Gastroesophageal sphincter (tissue), 3 donors: ENCODE results near the gene AHSP.
A peak's percentile ranks its signal among the peaks of the same experiment; 100 is the strongest.

Experiments used
- EP300 ChIP-seq: sonication (generic); formaldehyde crosslinking; IDR thresholded peaks from one replicate; pipeline ENCODE4 v1.6.1; 2017; ENCODE audit warnings: antibody characterized with exemption, mild to moderate bottlenecking
- POLR2A ChIP-seq, 2 donors: fragments of 450-650 bp; IDR thresholded peaks; one replicate each; pipeline ENCODE4 v1.6.1; 2017; ENCODE audit warnings: antibody characterized with exemption in 2 of 2, mild to moderate bottlenecking in 2 of 2, moderate library complexity in 1 of 2
- POLR2AphosphoS5 ChIP-seq: sonication (generic); formaldehyde crosslinking; IDR thresholded peaks from one replicate; pipeline ENCODE4 v1.6.1; 2017; ENCODE audit warnings: antibody characterized with exemption
- TF ChIP-seq, protein P1 (sequence below), 4 experiments: fragments of 200-600 bp in 2 of 4; fragments of 450-650 bp in 2 of 4; sonication (generic) in 1 of 4; IDR thresholded peaks; one replicate each; pipeline ENCODE4 v1.5.1; 2017 to 2019; ENCODE audit warnings: antibody characterized with exemption in 4 of 4, mild to moderate bottlenecking in 2 of 4, moderate library complexity in 2 of 4

DNA sequence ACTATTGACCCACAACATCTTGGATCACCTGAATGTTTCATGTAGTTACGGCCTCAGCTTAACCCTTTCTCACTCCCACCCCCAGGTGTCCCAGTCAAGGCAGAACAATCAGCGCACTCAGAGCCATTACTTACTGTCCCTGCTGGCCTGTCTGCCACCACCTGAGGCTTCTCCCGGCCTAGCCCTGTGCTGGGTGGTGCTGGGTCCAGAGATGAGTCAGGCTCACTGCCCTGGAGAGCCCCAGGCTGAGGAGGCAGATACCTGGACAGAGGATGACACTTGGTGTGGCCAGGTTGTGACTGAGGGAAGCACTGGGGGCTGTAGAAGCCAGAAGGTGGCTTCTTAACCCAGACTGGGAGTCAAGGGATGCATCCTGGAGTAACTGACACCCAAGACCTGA is 48.7 kb upstream of the AHSP start:
- TF ChIP-seq, protein P1, sequence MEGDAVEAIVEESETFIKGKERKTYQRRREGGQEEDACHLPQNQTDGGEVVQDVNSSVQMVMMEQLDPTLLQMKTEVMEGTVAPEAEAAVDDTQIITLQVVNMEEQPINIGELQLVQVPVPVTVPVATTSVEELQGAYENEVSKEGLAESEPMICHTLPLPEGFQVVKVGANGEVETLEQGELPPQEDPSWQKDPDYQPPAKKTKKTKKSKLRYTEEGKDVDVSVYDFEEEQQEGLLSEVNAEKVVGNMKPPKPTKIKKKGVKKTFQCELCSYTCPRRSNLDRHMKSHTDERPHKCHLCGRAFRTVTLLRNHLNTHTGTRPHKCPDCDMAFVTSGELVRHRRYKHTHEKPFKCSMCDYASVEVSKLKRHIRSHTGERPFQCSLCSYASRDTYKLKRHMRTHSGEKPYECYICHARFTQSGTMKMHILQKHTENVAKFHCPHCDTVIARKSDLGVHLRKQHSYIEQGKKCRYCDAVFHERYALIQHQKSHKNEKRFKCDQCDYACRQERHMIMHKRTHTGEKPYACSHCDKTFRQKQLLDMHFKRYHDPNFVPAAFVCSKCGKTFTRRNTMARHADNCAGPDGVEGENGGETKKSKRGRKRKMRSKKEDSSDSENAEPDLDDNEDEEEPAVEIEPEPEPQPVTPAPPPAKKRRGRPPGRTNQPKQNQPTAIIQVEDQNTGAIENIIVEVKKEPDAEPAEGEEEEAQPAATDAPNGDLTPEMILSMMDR (IDR thresholded peaks at IDR 0.05) = no peak
- peak; percentile 34 for TF ChIP-seq POLR2AphosphoS5
- TF ChIP-seq POLR2A (IDR thresholded peaks at IDR 0.05) = no peak
- no peak for TF ChIP-seq EP300
